Kidney (tissue), 14 donors: Measurements from ENCODE around the gene PTCD1. TPM values are rescaled to one million over a fixed set of nuclear protein-coding genes. Genes with fewer than 3 reads are reported as not detected.

Experiments
- DNase-seq, 5 donors: peaks; one replicate each; pipeline ENCODE4 v3.0.0-alpha.2; 2013 to 2020
- FAIRE-seq: peaks from 2 replicates; lab custom pipeline; 2012; peaks lifted over from hg19 to GRCh38; lab: Jason Lieb, UNC
- H3K27ac ChIP-seq, 2 donors: one replicate each; pipeline ENCODE4 v1.7.0; 2013; ENCODE audit warnings: low read depth in 2 of 2, low read length in 2 of 2, inconsistent platforms in 1 of 2
- H3K27me3 ChIP-seq: one replicate; pipeline ENCODE4 v1.7.1; 2013; ENCODE audit warnings: low read length, inconsistent platforms; ENCODE audit not compliant: control insufficient read depth, insufficient read depth
- H3K36me3 ChIP-seq, 3 donors: one replicate each; pipeline versions ENCODE4 v1.7.0 to v1.7.1; 2013; ENCODE audit warnings: low read length in 3 of 3, control low read depth in 1 of 3, inconsistent platforms in 1 of 3; ENCODE audit not compliant: insufficient read depth in 3 of 3, control insufficient read depth in 2 of 3
- H3K4me1 ChIP-seq, 3 donors: one replicate each; pipeline versions ENCODE4 v1.7.0 to v1.7.1; 2013; ENCODE audit warnings: low read length in 3 of 3, inconsistent platforms in 1 of 3, low read depth in 1 of 3; ENCODE audit not compliant: control insufficient read depth in 2 of 3, insufficient read depth in 2 of 3
- H3K4me3 ChIP-seq, 3 donors: one replicate each; pipeline versions ENCODE4 v1.7.0 to v1.8.1; 2013; ENCODE audit warnings: low read length in 3 of 3, control low read depth in 1 of 3, inconsistent platforms in 1 of 3
- H3K9ac ChIP-seq, 3 donors: one replicate each; pipeline versions ENCODE4 v1.7.0 to v1.7.1; 2013; ENCODE audit warnings: low read length in 3 of 3, control low read depth in 1 of 3, inconsistent platforms in 1 of 3
- H3K9me3 ChIP-seq, 3 donors: one replicate each; pipeline versions ENCODE4 v1.7.0 to v1.7.1; 2013; ENCODE audit warnings: low read length in 3 of 3, control low read depth in 1 of 3, inconsistent platforms in 1 of 3; ENCODE audit not compliant: control insufficient read depth in 2 of 3, insufficient read depth in 1 of 3
- intact Hi-C: fragments of 100-400 bp; cut with DNase I; formaldehyde crosslinking; loops from one replicate; pipeline ENCODE4 v1.11.1; 2022
- polyA plus RNA-seq: library from polyadenylated mRNA; stranded (reverse); fragments of 350-450 nt; fragmentation: Illumina TruSeq; extraction: RNeasy Lipid Tissue Mini Kit (QIAGEN cat#74804); gene quantifications from one replicate; pipeline ENCODE4 v1.2.3, GENCODE V29; 2014; ENCODE audit warnings: low read depth, low replicate concordance; ENCODE audit not compliant: insufficient read depth
- total RNA-seq: library from RNA; stranded (reverse); fragmentation: NEBNext Ultra II Directional; extraction: Animal tissue kit (Norgen Biotek cat#: 25700); gene quantifications from one replicate; pipeline ENCODE4 v1.2.1, GENCODE V29; 2021
- TF ChIP-seq, protein P1 (sequence below): IDR thresholded peaks from 3 replicates; pipeline ENCODE4 v1.5.1; 2012; ENCODE audit warnings: mild to moderate bottlenecking, moderate library complexity, borderline replicate concordance; ENCODE audit not compliant: insufficient read depth; ENCODE audit errors: extremely low read depth
- donor health status: control.
- donor health status: control.
- donor health status: control.
- donor health status: control.
- donor health status: control.
- donor health status: DM: yes; HTN: yes; CAD: no.
- donor health status: Normal renal cell carcinoma (clear cell type).

Gene PTCD1
- total and polyA plus RNA-seq, 2 donors from 2014 or later: 2.9 to 5.4 TPM

DNA sequence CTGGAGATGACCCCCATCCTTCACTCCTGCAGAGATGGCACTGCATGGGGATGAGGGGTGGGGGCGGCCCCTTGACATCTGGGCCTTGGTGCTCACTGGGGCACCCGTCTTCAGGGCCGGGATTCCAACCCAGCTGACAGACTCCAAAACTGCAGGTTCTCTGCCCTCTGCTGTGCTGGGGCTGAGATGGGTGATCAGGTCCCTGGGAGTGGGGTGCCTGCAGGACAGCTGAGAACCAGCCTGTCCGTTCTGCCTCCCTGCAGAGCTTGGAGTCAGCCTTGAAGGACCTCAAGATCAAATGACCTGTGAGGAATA, 44.5 kb downstream of the PTCD1 start:
- no peak overlapping the region for H3K9ac ChIP-seq
- TF ChIP-seq, protein P1, sequence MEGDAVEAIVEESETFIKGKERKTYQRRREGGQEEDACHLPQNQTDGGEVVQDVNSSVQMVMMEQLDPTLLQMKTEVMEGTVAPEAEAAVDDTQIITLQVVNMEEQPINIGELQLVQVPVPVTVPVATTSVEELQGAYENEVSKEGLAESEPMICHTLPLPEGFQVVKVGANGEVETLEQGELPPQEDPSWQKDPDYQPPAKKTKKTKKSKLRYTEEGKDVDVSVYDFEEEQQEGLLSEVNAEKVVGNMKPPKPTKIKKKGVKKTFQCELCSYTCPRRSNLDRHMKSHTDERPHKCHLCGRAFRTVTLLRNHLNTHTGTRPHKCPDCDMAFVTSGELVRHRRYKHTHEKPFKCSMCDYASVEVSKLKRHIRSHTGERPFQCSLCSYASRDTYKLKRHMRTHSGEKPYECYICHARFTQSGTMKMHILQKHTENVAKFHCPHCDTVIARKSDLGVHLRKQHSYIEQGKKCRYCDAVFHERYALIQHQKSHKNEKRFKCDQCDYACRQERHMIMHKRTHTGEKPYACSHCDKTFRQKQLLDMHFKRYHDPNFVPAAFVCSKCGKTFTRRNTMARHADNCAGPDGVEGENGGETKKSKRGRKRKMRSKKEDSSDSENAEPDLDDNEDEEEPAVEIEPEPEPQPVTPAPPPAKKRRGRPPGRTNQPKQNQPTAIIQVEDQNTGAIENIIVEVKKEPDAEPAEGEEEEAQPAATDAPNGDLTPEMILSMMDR: no peak
- intact Hi-C loops: no loop called here
- H3K4me1 ChIP-seq: peaks cover 0 to 6% (median 0%) of the 10 kb centered on the region in 3 donors
- no peaks in the 10 kb centered on the region for H3K27me3 ChIP-seq
- no peaks in the 10 kb centered on the region for H3K9me3 ChIP-seq
- DNase-seq (no peak), FAIRE-seq (no peak)
- no peak overlapping the region for H3K4me3 ChIP-seq
- H3K36me3 ChIP-seq: peaks cover 0 to 18% (median 14%) of the 10 kb centered on the region in 3 donors
- no peak overlapping the region for H3K27ac ChIP-seq

- FAIRE-seq (no peak), DNase-seq (peak; percentile 78 to 90 (median 85))
- Histone ChIP-seq H3K27me3 (no peaks in the 10 kb centered on the region), H3K4me3 (peak overlapping the region; percentile 73 to 87 (median 75)), H3K9me3 (no peaks in the 10 kb centered on the region), H3K4me1 (peaks cover 0 to 6% (median 0%) of the 10 kb centered on the region in 3 donors), H3K36me3 (peaks cover 0 to 18% (median 9%) of the 10 kb centered on the region in 3 donors), H3K9ac (peak overlapping the region in 2 of 3 donors; percentile 67 to 71), H3K27ac (peak overlapping the region in 1 of 2 donors; percentile 67)
- TF ChIP-seq, protein P1: no peak
- intact Hi-C loops: no loop called here
These were observed 45.0 kb downstream of the PTCD1 start for GRCh38 chr7:99393355-99394187.

DNA sequence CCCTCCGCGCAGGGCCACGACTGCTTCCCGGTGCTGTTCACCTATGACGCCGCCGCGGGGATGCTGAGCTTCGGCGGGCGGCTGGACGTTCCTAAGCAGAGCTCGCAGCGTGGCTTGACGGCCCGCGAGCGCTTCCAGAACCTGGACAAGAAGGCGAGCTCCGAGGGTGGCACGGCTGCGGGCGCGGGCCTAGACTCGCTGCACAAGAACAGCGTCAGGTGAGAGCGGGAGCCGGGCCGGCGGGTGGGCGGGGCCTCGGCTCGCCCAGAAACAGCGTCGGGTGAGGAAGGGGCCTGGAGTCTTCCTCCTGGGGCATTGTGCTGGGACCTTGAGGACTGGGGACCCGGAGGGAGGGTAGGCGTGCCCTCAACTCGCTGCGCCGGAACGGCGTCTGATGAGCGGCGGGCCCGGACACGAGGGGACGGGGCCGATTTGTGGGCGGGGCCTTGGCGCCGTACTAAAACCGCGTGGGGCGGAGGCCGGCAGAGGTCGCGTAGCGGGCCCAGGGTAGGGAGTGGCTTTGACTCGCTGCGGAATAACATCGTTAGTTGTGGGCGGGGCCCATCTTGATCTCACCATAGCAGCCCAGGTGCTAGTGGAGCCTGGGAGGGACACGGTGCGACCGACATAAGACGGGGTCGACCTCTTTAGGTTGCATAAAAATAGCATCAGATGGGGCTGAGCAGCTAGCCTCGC, 45.8 kb downstream of the PTCD1 start:
- Histone ChIP-seq H3K9ac (peak overlapping the region in 2 of 3 donors; percentile 67 to 71), H3K4me1 (peaks cover 0 to 6% (median 0%) of the 10 kb centered on the region in 3 donors), H3K27ac (peak overlapping the region; percentile 16 to 67), H3K9me3 (no peaks in the 10 kb centered on the region), H3K4me3 (peak overlapping the region; percentile 73 to 87 (median 75)), H3K27me3 (no peaks in the 10 kb centered on the region), H3K36me3 (peaks cover 0 to 17% (median 9%) of the 10 kb centered on the region in 3 donors)
- DNase-seq (peak; percentile 79 to 94 (median 87)), FAIRE-seq (no peak)
- intact Hi-C loops: no loop called here
- TF ChIP-seq, protein P1: no peak
